GM10266 (cell line): ENCODE data around the gene NPAS3.

Experiments
- DNase-seq: peaks from one replicate; pipeline ENCODE4 v3.0.0; 2012; ENCODE audit errors: extremely low spot score
- CTCF ChIP-seq: IDR thresholded peaks from 2 replicates; pipeline ENCODE4 v1.5.1; 2012; ENCODE audit warnings: mild to moderate bottlenecking, low read depth; ENCODE audit not compliant: control insufficient read depth, insufficient read depth; ENCODE audit errors: missing control alignments

Gene NPAS3

DNA sequence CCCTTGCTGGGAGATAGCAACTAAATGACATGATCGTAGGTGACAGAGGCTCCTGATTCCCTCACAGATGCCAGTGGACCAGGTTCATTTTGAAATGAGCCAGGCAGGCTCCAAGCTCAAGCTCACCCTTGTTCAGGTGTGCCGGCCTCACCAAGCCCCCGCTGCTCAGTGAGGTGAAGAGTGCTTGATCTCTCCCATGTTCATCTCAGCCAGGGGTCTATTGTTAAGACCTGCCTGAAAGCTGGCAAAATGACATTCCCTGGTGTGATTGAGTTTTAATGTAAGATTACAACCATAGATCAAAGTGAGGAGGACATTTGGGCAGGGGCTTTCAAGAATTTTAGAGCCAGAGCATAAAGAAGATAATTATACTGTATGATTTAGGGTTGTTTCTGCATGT, 514.3 kb downstream of the NPAS3 start:
- no peak for TF ChIP-seq CTCF
- DNase-seq, result no peak

DNA sequence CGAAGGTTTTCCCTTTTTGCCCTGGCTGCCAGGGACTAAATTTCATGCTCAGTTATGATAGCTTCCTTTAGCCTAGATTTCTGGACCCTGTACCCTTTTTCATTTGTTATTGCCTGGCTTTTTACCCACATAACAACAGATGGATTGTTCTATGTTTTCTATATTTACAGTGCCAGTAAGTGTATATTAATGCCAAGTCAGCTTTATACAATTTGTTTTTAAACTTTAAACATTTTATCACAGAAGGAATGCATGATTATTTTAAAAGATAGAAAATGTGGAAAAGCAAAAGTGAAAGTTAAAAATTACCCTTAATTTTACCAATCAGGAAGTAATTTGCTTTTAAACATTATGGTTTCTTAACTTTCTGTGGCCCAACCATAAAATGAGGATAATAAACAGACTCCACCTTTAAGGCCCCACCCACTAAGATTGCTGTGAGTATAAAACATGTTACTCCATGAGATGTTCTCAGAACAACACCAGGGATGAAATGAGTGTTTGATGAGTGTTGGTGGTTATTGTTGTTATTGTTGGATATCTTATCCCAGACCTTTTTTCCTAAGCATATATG, 515.4 kb downstream of the NPAS3 start:
- DNase-seq, result no peak
- no peak for TF ChIP-seq CTCF

DNA sequence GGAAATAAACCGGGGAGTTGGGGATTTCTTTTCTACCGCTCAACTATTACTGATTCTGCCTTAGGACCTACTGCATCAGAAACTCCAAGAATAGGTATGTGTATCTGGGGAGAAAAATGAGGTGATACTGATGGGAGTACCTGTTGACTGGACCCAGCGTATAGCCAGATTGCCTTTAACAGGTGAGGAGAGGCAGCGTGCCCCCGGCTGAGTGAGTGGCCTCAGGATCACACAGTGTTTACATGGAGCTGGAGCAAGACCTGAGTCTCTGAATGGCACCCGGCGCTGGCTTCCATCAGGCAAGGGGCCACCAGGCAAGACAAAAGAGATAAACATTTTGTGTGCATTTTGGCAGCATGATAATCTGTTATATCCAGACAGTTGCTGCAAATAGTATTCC, 516.0 kb downstream of the NPAS3 start:
- TF ChIP-seq CTCF, result no peak
- DNase-seq, result no peak

- no peak for DNase-seq
- no peak for TF ChIP-seq CTCF
Observed at GRCh38 chr14:33455654-33456345, 517.1 kb downstream of the NPAS3 start.

GRCh38 chr14:33457021-33457420, 518.3 kb downstream of the NPAS3 start:
- DNase-seq, result no peak
- TF ChIP-seq CTCF, result no peak

DNA sequence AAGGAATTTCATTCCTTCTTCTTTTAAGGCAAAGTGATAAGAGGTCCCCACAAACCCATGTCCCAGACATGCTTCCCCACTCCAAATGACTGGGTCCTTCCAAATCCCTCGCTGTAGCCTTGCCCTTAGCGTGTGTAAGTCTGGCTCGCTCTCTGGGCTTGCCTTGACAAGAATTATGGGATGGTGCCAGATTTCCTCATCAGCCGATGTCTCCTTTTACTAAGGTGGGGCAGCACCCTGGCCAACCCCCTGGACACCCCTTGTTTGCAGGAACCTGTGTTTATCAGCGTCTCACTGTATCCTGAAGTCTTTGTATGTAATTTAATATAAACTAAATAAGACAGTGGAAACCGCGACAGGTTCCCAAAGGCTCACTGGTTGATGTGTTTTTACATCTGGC, 518.9 kb downstream of the NPAS3 start:
- no peak for DNase-seq
- no peak for TF ChIP-seq CTCF

DNA sequence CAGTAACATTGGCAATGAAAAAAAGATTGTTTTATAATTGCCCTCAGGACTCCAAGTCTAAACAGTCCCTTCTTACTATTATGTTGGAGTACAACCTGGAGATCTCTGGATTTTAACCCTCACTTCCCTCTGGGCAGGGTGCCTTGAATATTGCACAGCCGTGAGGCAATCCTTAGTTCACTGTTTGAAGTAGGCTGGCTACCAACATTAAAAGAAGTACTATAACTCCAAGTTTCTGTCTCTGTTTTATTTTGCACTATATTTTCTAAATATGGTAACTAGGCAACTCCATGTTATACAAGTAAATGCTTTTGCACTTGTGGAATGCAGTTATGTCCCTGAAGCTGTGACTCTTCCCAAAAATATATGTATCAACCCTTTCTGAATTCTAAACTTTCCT, 521.5 kb downstream of the NPAS3 start:
- no peak for DNase-seq
- TF ChIP-seq CTCF, result no peak
